Thyroid gland (tissue), 4 donors: ENCODE results near the gene RHBDL3. TPM values are rescaled to one million over a fixed set of nuclear protein-coding genes. Genes with fewer than 3 reads are reported as not detected.

Experiments used
- DNase-seq, 2 donors: peaks; one replicate each; pipeline ENCODE4 v3.0.0-alpha.2; 2019
- H3K27ac ChIP-seq, 3 donors: fragments of 200-600 bp; sonication (generic); 1 replicate in 2 of 3; 2 replicates in 1 of 3; pipeline ENCODE4 v1.5.1; 2016 to 2019; ENCODE audit warnings: mild to moderate bottlenecking in 1 of 3, moderate library complexity in 1 of 3
- H3K27me3 ChIP-seq: fragments of 200-600 bp; sonication (generic); one replicate; pipeline ENCODE4 v1.5.1; 2019
- H3K36me3 ChIP-seq, 2 donors: fragments of 200-600 bp; sonication (generic); one replicate each; pipeline ENCODE4 v1.5.1; 2016 to 2019
- H3K4me1 ChIP-seq, 2 donors: fragments of 200-600 bp; sonication (generic); one replicate each; pipeline ENCODE4 v1.5.1; 2017 to 2019
- H3K4me3 ChIP-seq, 3 donors: fragments of 200-600 bp; sonication (generic); replicated peaks in 1 of 3; 1 replicate in 2 of 3; 2 replicates in 1 of 3; pipeline ENCODE4 v1.5.1; 2016; ENCODE audit warnings: mild to moderate bottlenecking in 1 of 3
- H3K9me3 ChIP-seq: fragments of 200-600 bp; sonication (generic); one replicate; pipeline ENCODE4 v1.5.1; 2017
- CTCF ChIP-seq, 6 experiments: fragments of 200-600 bp in 3 of 6; fragments of 450-650 bp in 3 of 6; sonication (generic) in 3 of 6; IDR thresholded peaks; one replicate each; pipeline ENCODE4 v1.5.1; 2016 to 2019; ENCODE audit warnings: antibody characterized with exemption in 6 of 6, mild to moderate bottlenecking in 2 of 6, inconsistent platforms in 1 of 6, moderate library complexity in 1 of 6
- POLR2A ChIP-seq, 2 donors: fragments of 450-650 bp; IDR thresholded peaks; one replicate each; pipeline ENCODE4 v1.6.1; 2017; ENCODE audit warnings: antibody characterized with exemption in 2 of 2, mild to moderate bottlenecking in 2 of 2, moderate library complexity in 1 of 2
- WGBS, 2 donors: methylation state at CpG; one replicate each; pipeline ENCODE4 v1.1.5; 2017; 5-methylcytosine and 5-hydroxymethylcytosine counted together
- intact Hi-C: fragments of 100-400 bp; cut with DNase I; formaldehyde crosslinking; loops from one replicate; pipeline ENCODE4 v1.15.1; 2023
- total RNA-seq, 4 donors: library from RNA; depleted of rRNA; stranded (reverse); fragments of >200 nt; gene quantifications; one replicate each; pipeline ENCODE4 v1.2.3, GENCODE V29; 2016

The RHBDL3 gene
- total RNA-seq, 4 donors from 2014 or later, result 0.15 to 0.22 TPM; not detected in 2

- Histone ChIP-seq H3K27me3 (no peaks in the 10 kb centered on the region), H3K4me3 (no peak overlapping the region), H3K27ac (no peak overlapping the region), H3K36me3 (peaks cover 36 to 37% of the 10 kb centered on the region in 2 donors), H3K4me1 (peaks cover 32 to 49% of the 10 kb centered on the region in 2 donors), H3K9me3 (no peaks in the 10 kb centered on the region)
- no peak for DNase-seq
- TF ChIP-seq POLR2A (IDR thresholded peaks at IDR 0.05), result no peak
- TF ChIP-seq CTCF (IDR thresholded peaks at IDR 0.05), result no peak
- WGBS, 2 donors, result 44 to 46% methylated on average over 6 of the region's 6 CpGs
- intact Hi-C loops, result no loop called here
Measured at GRCh38 chr17:32355649-32356377, 90.2 kb downstream of the RHBDL3 start.

- peaks cover 41 to 42% of the 10 kb centered on the region in 2 donors for H3K36me3 ChIP-seq
- DNase-seq, result no peak
- H3K27me3 ChIP-seq, result no peaks in the 10 kb centered on the region
- no peak overlapping the region for H3K4me3 ChIP-seq
- 96% methylated on average over 3 of the region's 3 CpGs for WGBS, 2 donors
- peaks cover 32 to 49% of the 10 kb centered on the region in 2 donors for H3K4me1 ChIP-seq
- H3K27ac ChIP-seq, result no peak overlapping the region
- no peak for TF ChIP-seq CTCF (IDR thresholded peaks at IDR 0.05)
- TF ChIP-seq POLR2A (IDR thresholded peaks at IDR 0.05), result no peak
- intact Hi-C loops, result no loop called here
- H3K9me3 ChIP-seq, result no peaks in the 10 kb centered on the region
Measured at GRCh38 chr17:32356378-32356743, 90.7 kb downstream of the RHBDL3 start.

GRCh38 chr17:32356750-32357149 lies 91.1 kb downstream of the RHBDL3 start:
- Histone ChIP-seq H3K36me3 (peaks cover 45 to 46% of the 10 kb centered on the region in 2 donors), H3K4me3 (no peak overlapping the region), H3K4me1 (peaks cover 28 to 48% of the 10 kb centered on the region in 2 donors), H3K27ac (no peak overlapping the region), H3K27me3 (no peaks in the 10 kb centered on the region), H3K9me3 (no peaks in the 10 kb centered on the region)
- 91 to 92% methylated on average over 5 of the region's 5 CpGs for WGBS, 2 donors
- TF ChIP-seq CTCF (IDR thresholded peaks at IDR 0.05) (no peak), POLR2A (IDR thresholded peaks at IDR 0.05) (no peak)
- no peak for DNase-seq
- intact Hi-C loops, result no loop called here

GRCh38 chr17:32357615-32358014 lies 92.0 kb downstream of the RHBDL3 start:
- Histone ChIP-seq H3K36me3 (peaks cover 54 to 55% of the 10 kb centered on the region in 2 donors), H3K4me1 (peaks cover 24 to 39% of the 10 kb centered on the region in 2 donors), H3K27me3 (no peaks in the 10 kb centered on the region), H3K4me3 (no peak overlapping the region), H3K9me3 (no peaks in the 10 kb centered on the region), H3K27ac (no peak overlapping the region)
- no peak for DNase-seq
- TF ChIP-seq POLR2A (IDR thresholded peaks at IDR 0.05) (no peak), CTCF (IDR thresholded peaks at IDR 0.05) (no peak)
- WGBS, 2 donors, result 88 to 94% methylated on average over 8 of the region's 8 CpGs
- intact Hi-C loops, result no loop called here

GRCh38 chr17:32361270-32361669 lies 95.6 kb downstream of the RHBDL3 start:
- WGBS, 2 donors, result 97 to 98% methylated on average over 1 of the region's 1 CpG
- no peak overlapping the region for H3K4me3 ChIP-seq
- H3K9me3 ChIP-seq, result no peaks in the 10 kb centered on the region
- peaks cover 83% of the 10 kb centered on the region in 2 donors for H3K36me3 ChIP-seq
- intact Hi-C loops, result no loop called here
- H3K27me3 ChIP-seq, result no peaks in the 10 kb centered on the region
- no peak for DNase-seq
- TF ChIP-seq CTCF (IDR thresholded peaks at IDR 0.05) (no peak), POLR2A (IDR thresholded peaks at IDR 0.05) (no peak)
- H3K27ac ChIP-seq, result no peak overlapping the region
- H3K4me1 ChIP-seq, result peaks cover 5 to 7% of the 10 kb centered on the region in 2 donors
